Panc1 (cell line): ENCODE data around the gene CREB3. TPM values are rescaled to one million over a fixed set of nuclear protein-coding genes. Genes with fewer than 3 reads are reported as not detected.

Experiments
- ATAC-seq: fragments of 200-7000 bp; cut with Tn5 transposase; 2 replicates; pipeline ENCODE4 v1.9.1; 2020; ENCODE audit warnings: mild to moderate bottlenecking, moderate library complexity
- BruUV-seq: library from RNA; stranded (reverse); fragments of 400-500 nt; replicated peaks from 2 replicates; lab custom pipeline; 2021; lab: Mats Ljungman, UMichigan
- CTCF ChIA-PET: fragments of 300-600 bp; sonication (Branson Sonifier 250); formaldehyde crosslinking; loops from one replicate; lab custom pipeline; 2022; ENCODE audit warnings: antibody characterized with exemption; lab: Charles Lee
- POLR2A ChIA-PET: fragments of 300-600 bp; sonication (Branson Sonifier 250); formaldehyde crosslinking; loops from one replicate; lab custom pipeline; 2022; ENCODE audit warnings: antibody characterized with exemption; lab: Charles Lee
- DNase-seq: peaks from one replicate; pipeline ENCODE4 v3.0.0-alpha.2; 2010; ENCODE audit warnings: low read depth, low spot score
- H3K27ac ChIP-seq: 2 replicates; pipeline ENCODE4 v1.5.1; 2011; ENCODE audit warnings: mild to moderate bottlenecking, low read length, inconsistent platforms
- H3K27me3 ChIP-seq: fragments of 200-500 bp; sonication (Bioruptor generic); 2 replicates; pipeline ENCODE4 v1.6.0; 2014; ENCODE audit warnings: low read length, inconsistent platforms; ENCODE audit not compliant: control insufficient read depth, insufficient read depth
- H3K36me3 ChIP-seq: fragments of 200-500 bp; sonication (Bioruptor generic); 2 replicates; pipeline ENCODE4 v1.5.1; 2014; ENCODE audit warnings: inconsistent platforms, mild to moderate bottlenecking, low read length, moderate library complexity; ENCODE audit not compliant: control insufficient read depth, insufficient read depth
- H3K4me1 ChIP-seq: 2 replicates; pipeline ENCODE4 v1.5.1; 2011; ENCODE audit warnings: inconsistent platforms, mild to moderate bottlenecking, low read length, moderate library complexity; ENCODE audit not compliant: control insufficient read depth, insufficient read depth
- H3K4me3 ChIP-seq, 2 experiments: 2 replicates each; pipeline ENCODE4 v1.5.1; 2011 to 2012; ENCODE audit warnings: low read depth in 2 of 2, low read length in 2 of 2, mild to moderate bottlenecking in 2 of 2, inconsistent platforms in 1 of 2, moderate library complexity in 1 of 2
- H3K9me3 ChIP-seq: fragments of 200-500 bp; sonication (Bioruptor generic); 2 replicates; pipeline ENCODE4 v1.5.1; 2014; ENCODE audit warnings: low read depth, mild to moderate bottlenecking, inconsistent platforms, low read length, moderate library complexity; ENCODE audit not compliant: control insufficient read depth, insufficient read depth
- CTCF ChIP-seq: fragments of 450-650 bp; IDR thresholded peaks from 2 replicates; pipeline ENCODE4 v1.5.1; 2017; ENCODE audit warnings: mild to moderate bottlenecking
- POLR2AphosphoS5 ChIP-seq: IDR thresholded peaks from 2 replicates; pipeline ENCODE4 v1.6.1; 2012; ENCODE audit warnings: mild to moderate bottlenecking, low read depth, low read length, moderate library complexity
- REST ChIP-seq, 2 experiments: IDR thresholded peaks; 2 replicates each; pipeline ENCODE4 v1.6.1; 2011 to 2012; ENCODE audit warnings: low read depth in 2 of 2, control low read depth in 1 of 2, low read length in 1 of 2, mild to moderate bottlenecking in 1 of 2, moderate library complexity in 1 of 2; ENCODE audit not compliant: insufficient read depth in 1 of 2
- SIN3A ChIP-seq: IDR thresholded peaks from 2 replicates; pipeline ENCODE4 v1.6.1; 2012; ENCODE audit warnings: low read depth, mild to moderate bottlenecking, low read length, moderate library complexity, borderline replicate concordance; ENCODE audit not compliant: insufficient read depth
- TCF7L2 ChIP-seq: IDR thresholded peaks from 2 replicates; pipeline ENCODE4 v1.6.1; 2011; ENCODE audit warnings: mild to moderate bottlenecking, low read depth, low read length, inconsistent platforms
- in situ Hi-C: cut with HindIII; loops from 2 replicates; pipeline ENCODE4 v1.10.0; 2016; ENCODE audit warnings: low sequenced_read_pairs, low pct_unique_long_range_greater_than_20kb
- intact Hi-C: fragments of 100-400 bp; cut with micrococcal nuclease; formaldehyde crosslinking; loops from one replicate; pipeline ENCODE4 v1.10.0; 2022; ENCODE audit not compliant: unreplicated experiment
- total RNA-seq: library from RNA; stranded (reverse); gene quantifications from one replicate; pipeline ENCODE4 v1.2.1, GENCODE V29; 2021; ENCODE audit not compliant: unreplicated experiment

Gene CREB3
- total RNA-seq, 1 experiment from 2014 or later: 67.0 TPM

GRCh38 chr9:35713578-35713977, 18.9 kb upstream of the CREB3 start:
- TF ChIP-seq POLR2AphosphoS5 (no peak), CTCF (no peak), REST (IDR thresholded peaks at IDR 0.05; ENCODE audit: insufficient read depth in 1 of 2, low read depth in 2 of 2, low read length in 1 of 2) (no peak), TCF7L2 (no peak), SIN3A (no peak)
- in situ Hi-C loops: no loop called here
- CTCF ChIA-PET: no interaction called here

GRCh38 chr9:35714123-35714522, 18.3 kb upstream of the CREB3 start:
- in situ Hi-C loops: no loop called here
- POLR2A ChIA-PET: interaction anchor here (0.6 kb wide), 1 partner anchor 600 kb away, joined by 3 read pairs; no protein-coding TSS in a partner anchor

More at GRCh38 chr9:35713578-35713977, 18.9 kb upstream of the CREB3 start:
- peaks cover 35% of the 10 kb centered on the region for H3K36me3 ChIP-seq
- no TSS peak for BruUV-seq
- no peak overlapping the region for H3K27ac ChIP-seq
- no peak overlapping the region for H3K4me3 ChIP-seq
- H3K9me3 ChIP-seq: no peaks in the 10 kb centered on the region
- H3K4me1 ChIP-seq: no peaks in the 10 kb centered on the region
- no peak for DNase-seq
- ATAC-seq: no peak
- H3K27me3 ChIP-seq: no peaks in the 10 kb centered on the region
- intact Hi-C loops: no loop called here
- POLR2A ChIA-PET: no interaction called here

More at GRCh38 chr9:35714123-35714522, 18.3 kb upstream of the CREB3 start:
- H3K4me1 ChIP-seq: no peaks in the 10 kb centered on the region
- H3K36me3 ChIP-seq: peaks cover 35% of the 10 kb centered on the region
- H3K4me3 ChIP-seq: no peak overlapping the region
- no peak overlapping the region for H3K27ac ChIP-seq
- intact Hi-C loops: no loop called here
- H3K27me3 ChIP-seq: no peaks in the 10 kb centered on the region
- no TSS peak for BruUV-seq
- TF ChIP-seq SIN3A: no peak
- no peak for TF ChIP-seq REST (IDR thresholded peaks at IDR 0.05; ENCODE audit: insufficient read depth in 1 of 2, low read depth in 2 of 2, low read length in 1 of 2)
- TF ChIP-seq TCF7L2: no peak
- no peak for TF ChIP-seq POLR2AphosphoS5
- TF ChIP-seq CTCF: no peak
- ATAC-seq: no peak
- CTCF ChIA-PET: interaction anchor here (1.2 kb wide), 1 partner anchor 18 kb away, joined by 4 read pairs; no protein-coding TSS in a partner anchor
- no peak for DNase-seq
- H3K9me3 ChIP-seq: no peaks in the 10 kb centered on the region
